Measurements from ENCODE around the gene KRT77.

DNA sequence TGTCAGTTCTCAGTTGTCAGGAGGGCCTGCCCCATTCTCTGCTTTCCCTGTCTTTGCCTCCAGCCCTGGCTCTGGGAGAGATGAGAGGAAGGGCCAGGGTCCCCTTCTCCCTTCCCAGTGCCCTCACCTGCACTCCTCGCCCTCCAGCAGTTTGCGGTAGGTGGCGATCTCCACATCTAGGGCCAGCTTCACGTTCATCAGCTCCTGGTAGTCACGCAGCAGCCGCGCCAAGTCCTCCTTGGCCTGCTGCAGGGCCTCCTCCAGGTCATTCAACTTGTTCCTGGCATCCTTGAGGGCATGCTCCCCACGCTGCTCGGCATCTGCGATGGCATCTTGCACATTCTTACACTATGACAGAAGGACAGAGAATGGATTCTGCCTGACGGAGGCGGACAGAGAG lies 56.7 kb downstream of the KRT77 start:
- TF ChIP-seq CTCF (conservative IDR thresholded peaks at IDR 0.05 in 1 of 2, IDR thresholded peaks at IDR 0.05 in 1 of 2; ENCODE audit: low read depth in 1 of 2, low read length in 2 of 2) (no peak), EZH2 (IDR thresholded peaks at IDR 0.05; ENCODE audit: low read length, missing control alignments) (no peak)
